ENCODE data around the gene MSN.

MSN gene

DNA sequence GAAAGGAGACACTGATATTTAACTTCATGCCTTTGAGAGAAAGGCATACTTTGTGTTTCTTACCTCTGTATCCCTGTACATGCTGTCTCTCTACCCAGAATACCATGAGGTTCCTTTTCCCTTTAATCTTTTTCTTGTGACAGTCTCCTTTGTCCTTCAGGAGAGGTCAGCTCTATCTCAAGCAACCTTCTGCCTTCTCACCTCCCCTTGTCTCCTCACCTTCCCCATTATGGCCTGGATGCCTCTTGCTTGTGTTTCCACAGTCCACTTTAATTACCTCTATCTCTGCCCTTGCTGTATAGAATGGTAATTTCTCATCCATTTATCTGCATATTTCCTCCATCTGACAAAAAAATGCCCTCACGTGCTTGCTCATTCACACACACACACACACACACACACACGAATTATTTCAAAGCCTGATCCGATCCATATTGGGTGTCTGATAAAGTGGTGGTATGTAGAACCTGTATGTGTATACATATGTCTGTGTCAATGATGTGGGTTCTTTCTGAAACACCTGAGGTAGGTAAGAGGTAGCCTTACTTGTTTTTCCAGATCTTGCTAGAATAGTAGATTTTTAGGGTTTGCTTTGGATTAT is 28.5 kb downstream of the MSN start:
- Histone ChIP-seq H3K27me3 (ENCODE audit: insufficient read depth, low read length) (no peaks in the 10 kb centered on the region), H3K4me2 (ENCODE audit: low read length) (peak overlapping the region; percentile 54), H3K9me3 (ENCODE audit: low read length) (no peaks in the 10 kb centered on the region), H2AFZ (ENCODE audit: low read length) (no peak overlapping the region), H3K4me3 (ENCODE audit: low read depth, low read length, poor library complexity, severe bottlenecking) (peak overlapping the region; percentile 40), H3K4me1 (ENCODE audit: insufficient read depth, low read length, severe bottlenecking) (peaks cover 79% of the 10 kb centered on the region), H4K20me1 (ENCODE audit: insufficient read depth, low read length) (no peaks in the 10 kb centered on the region), H3F3A (ENCODE audit: insufficient read depth, low read length) (peaks cover 5% of the 10 kb centered on the region; the same call in 1 of the 2 replicates), H3K9ac (ENCODE audit: low read length) (peak overlapping the region; percentile 72), H3K79me2 (ENCODE audit: insufficient read depth, low read length) (peaks cover 9% of the 10 kb centered on the region; the same call in 1 of the 2 replicates), H3K27ac (ENCODE audit: low read depth, low read length, poor library complexity, severe bottlenecking) (peak overlapping the region; percentile 100), H3K36me3 (ENCODE audit: insufficient read depth, low read length) (no peaks in the 10 kb centered on the region), H3K9me2 (ENCODE audit: low read depth, low read length) (no peaks in the 10 kb centered on the region)
- TF ChIP-seq, protein P1, sequence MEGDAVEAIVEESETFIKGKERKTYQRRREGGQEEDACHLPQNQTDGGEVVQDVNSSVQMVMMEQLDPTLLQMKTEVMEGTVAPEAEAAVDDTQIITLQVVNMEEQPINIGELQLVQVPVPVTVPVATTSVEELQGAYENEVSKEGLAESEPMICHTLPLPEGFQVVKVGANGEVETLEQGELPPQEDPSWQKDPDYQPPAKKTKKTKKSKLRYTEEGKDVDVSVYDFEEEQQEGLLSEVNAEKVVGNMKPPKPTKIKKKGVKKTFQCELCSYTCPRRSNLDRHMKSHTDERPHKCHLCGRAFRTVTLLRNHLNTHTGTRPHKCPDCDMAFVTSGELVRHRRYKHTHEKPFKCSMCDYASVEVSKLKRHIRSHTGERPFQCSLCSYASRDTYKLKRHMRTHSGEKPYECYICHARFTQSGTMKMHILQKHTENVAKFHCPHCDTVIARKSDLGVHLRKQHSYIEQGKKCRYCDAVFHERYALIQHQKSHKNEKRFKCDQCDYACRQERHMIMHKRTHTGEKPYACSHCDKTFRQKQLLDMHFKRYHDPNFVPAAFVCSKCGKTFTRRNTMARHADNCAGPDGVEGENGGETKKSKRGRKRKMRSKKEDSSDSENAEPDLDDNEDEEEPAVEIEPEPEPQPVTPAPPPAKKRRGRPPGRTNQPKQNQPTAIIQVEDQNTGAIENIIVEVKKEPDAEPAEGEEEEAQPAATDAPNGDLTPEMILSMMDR (IDR thresholded peaks at IDR 0.05; ENCODE audit: low read length): no peak
- TF ChIP-seq EZH2 (IDR thresholded peaks at IDR 0.05; ENCODE audit: borderline replicate concordance, low read length): no peak

DNA sequence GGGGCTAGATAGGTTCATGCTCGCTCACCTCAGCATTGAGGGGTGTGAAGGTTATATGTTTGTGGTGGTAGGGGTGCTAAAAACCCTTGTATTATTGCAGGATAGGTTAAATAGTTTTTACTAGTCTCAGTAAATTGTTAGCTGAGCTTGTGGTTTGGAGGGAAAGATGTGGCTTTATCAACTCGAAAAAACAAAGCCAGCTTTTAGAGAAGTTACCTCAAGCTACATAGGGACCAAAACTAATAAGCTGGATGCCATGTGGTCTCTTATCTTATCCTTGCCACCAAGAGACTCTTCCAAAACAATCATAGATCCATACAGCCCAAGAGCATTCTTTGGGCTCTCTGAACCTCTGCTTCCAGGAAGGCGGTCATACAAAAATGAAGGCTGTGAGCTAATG is 29.2 kb downstream of the MSN start:
- Histone ChIP-seq H3K9ac (ENCODE audit: low read length) (peak overlapping the region; percentile 72), H3K9me3 (ENCODE audit: low read length) (no peaks in the 10 kb centered on the region), H4K20me1 (ENCODE audit: insufficient read depth, low read length) (no peaks in the 10 kb centered on the region), H3K4me2 (ENCODE audit: low read length) (peak overlapping the region; percentile 54), H3K9me2 (ENCODE audit: low read depth, low read length) (no peaks in the 10 kb centered on the region), H3K4me3 (ENCODE audit: low read depth, low read length, poor library complexity, severe bottlenecking) (peak overlapping the region; percentile 40), H3K79me2 (ENCODE audit: insufficient read depth, low read length) (peaks cover 9% of the 10 kb centered on the region; the same call in 1 of the 2 replicates), H3K36me3 (ENCODE audit: insufficient read depth, low read length) (peaks cover 4% of the 10 kb centered on the region; the same call in 1 of the 2 replicates), H3K27ac (ENCODE audit: low read depth, low read length, poor library complexity, severe bottlenecking) (peak overlapping the region; percentile 100), H3F3A (ENCODE audit: insufficient read depth, low read length) (peaks cover 5% of the 10 kb centered on the region; the same call in 1 of the 2 replicates), H2AFZ (ENCODE audit: low read length) (no peak overlapping the region), H3K4me1 (ENCODE audit: insufficient read depth, low read length, severe bottlenecking) (peaks cover 82% of the 10 kb centered on the region), H3K27me3 (ENCODE audit: insufficient read depth, low read length) (no peaks in the 10 kb centered on the region)
- TF ChIP-seq, protein P1 (IDR thresholded peaks at IDR 0.05; ENCODE audit: low read length): no peak
- TF ChIP-seq EZH2 (IDR thresholded peaks at IDR 0.05; ENCODE audit: borderline replicate concordance, low read length): no peak

DNA sequence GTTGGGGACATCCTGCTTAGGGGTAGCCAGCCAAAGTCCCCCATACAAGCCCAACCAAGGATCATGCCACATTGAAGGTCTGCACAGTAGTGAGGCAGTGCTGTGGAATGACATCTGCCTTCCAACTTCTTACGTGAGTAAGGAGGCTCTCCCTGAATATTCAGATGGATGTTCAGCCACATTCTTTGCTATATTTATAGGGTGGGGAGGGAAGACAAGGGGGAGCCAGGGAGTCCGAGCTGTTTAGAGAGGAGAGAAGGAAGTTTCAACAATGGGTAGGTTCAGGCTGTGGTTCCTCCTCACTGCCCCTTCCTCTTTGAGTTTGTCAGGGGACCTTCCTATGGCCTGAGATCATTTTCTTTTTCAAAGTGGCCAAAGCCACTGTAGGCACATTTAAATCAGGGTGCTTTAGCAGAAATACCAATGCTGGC is 29.8 kb downstream of the MSN start:
- H3K36me3 ChIP-seq (ENCODE audit: insufficient read depth, low read length): peaks cover 6% of the 10 kb centered on the region; the same call in 1 of the 2 replicates
- TF ChIP-seq, protein P1 (IDR thresholded peaks at IDR 0.05; ENCODE audit: low read length): no peak
- no peak for TF ChIP-seq EZH2 (IDR thresholded peaks at IDR 0.05; ENCODE audit: borderline replicate concordance, low read length)
- peak overlapping the region; percentile 54 for H3K4me2 ChIP-seq (ENCODE audit: low read length)
- peak overlapping the region; percentile 72 for H3K9ac ChIP-seq (ENCODE audit: low read length)
- peaks cover 82% of the 10 kb centered on the region for H3K4me1 ChIP-seq (ENCODE audit: insufficient read depth, low read length, severe bottlenecking)
- H2AFZ ChIP-seq (ENCODE audit: low read length): no peak overlapping the region
- H4K20me1 ChIP-seq (ENCODE audit: insufficient read depth, low read length): no peaks in the 10 kb centered on the region
- H3K9me2 ChIP-seq (ENCODE audit: low read depth, low read length): no peaks in the 10 kb centered on the region
- H3K27ac ChIP-seq (ENCODE audit: low read depth, low read length, poor library complexity, severe bottlenecking): peak overlapping the region; percentile 100
- H3F3A ChIP-seq (ENCODE audit: insufficient read depth, low read length): peaks cover 5% of the 10 kb centered on the region; the same call in 1 of the 2 replicates
- H3K9me3 ChIP-seq (ENCODE audit: low read length): no peaks in the 10 kb centered on the region
- peaks cover 8% of the 10 kb centered on the region; the same call in 1 of the 2 replicates for H3K79me2 ChIP-seq (ENCODE audit: insufficient read depth, low read length)
- peak overlapping the region; percentile 40 for H3K4me3 ChIP-seq (ENCODE audit: low read depth, low read length, poor library complexity, severe bottlenecking)
- no peaks in the 10 kb centered on the region for H3K27me3 ChIP-seq (ENCODE audit: insufficient read depth, low read length)

Measured in OCI-LY1 (cell line).